Mammary epithelial cell (primary cell): ENCODE data around the gene PRDM12.

Experiments used
- CTCF ChIP-seq, 2 donors: IDR thresholded peaks in 1 of 2; conservative IDR thresholded peaks in 1 of 2; 2 replicates each; pipeline ENCODE4 v1.5.1; 2011 to 2012; ENCODE audit warnings: inconsistent platforms in 2 of 2, low read length in 2 of 2, mild to moderate bottlenecking in 2 of 2, control low read depth in 1 of 2, low read depth in 1 of 2; ENCODE audit not compliant: insufficient read depth in 1 of 2; ENCODE audit errors: extremely low read depth in 1 of 2
- EZH2 ChIP-seq: IDR thresholded peaks from 2 replicates; pipeline ENCODE4 v1.6.1; 2012; ENCODE audit warnings: low read length, inconsistent platforms, borderline replicate concordance

DNA sequence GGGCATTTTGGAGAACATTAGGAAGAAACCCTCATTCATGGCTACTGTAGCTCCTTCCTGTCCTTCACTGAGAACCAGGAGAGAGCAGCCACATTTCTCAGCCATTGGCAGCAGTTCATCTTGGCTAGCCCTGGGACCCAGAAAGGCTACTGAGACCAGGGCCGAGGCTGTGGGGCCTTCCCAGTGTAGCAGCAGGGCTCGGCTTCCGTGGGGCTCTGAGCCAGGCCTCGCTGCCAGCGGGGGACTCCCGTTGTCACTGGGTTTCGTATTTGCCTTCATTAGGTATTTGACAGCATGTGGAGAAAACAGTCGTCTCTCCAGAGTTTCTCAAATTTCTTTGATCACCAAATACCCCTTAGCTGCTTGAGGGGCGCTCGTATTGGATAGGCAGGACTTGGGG lies 37.3 kb upstream of the PRDM12 start:
- TF ChIP-seq CTCF (conservative IDR thresholded peaks at IDR 0.05 in 1 of 2, IDR thresholded peaks at IDR 0.05 in 1 of 2; ENCODE audit: extremely low read depth in 1 of 2, insufficient read depth in 1 of 2, low read depth in 1 of 2, low read length in 2 of 2), result no peak
- no peak for TF ChIP-seq EZH2
